DMS153 (cell line): Measurements from ENCODE around the gene SIL1.
"Not testable (repeated sequence)": the region's sequence is repeated elsewhere in the genome, so short reads cannot be mapped to it uniquely, and the experiment has no call there.

ENCODE experiments used
- DNase-seq: peaks from one replicate; lab custom pipeline; 2025; lab: John Stamatoyannopoulos, UW

The SIL1 gene

DNA sequence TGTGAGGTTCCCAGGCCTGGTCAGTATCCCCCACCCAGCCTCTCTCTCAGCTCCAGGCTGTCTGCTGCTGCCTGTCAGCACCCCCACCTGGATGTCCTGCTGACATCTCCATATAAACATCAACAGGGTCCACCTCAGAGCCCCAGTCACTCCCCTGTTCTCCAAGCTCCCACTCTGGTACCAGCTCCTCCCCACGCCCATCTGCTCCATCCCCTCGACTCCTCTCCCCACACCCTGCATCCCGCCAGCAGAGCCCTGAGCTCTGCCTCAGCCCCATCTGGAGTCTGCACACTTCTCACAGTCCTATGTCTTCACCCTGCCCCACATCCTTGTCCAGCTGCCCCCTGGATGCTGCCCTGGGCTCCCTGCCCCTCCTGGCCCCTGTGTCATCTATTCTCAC, 255.3 kb downstream of the SIL1 start:
- DNase-seq = no peak

DNA sequence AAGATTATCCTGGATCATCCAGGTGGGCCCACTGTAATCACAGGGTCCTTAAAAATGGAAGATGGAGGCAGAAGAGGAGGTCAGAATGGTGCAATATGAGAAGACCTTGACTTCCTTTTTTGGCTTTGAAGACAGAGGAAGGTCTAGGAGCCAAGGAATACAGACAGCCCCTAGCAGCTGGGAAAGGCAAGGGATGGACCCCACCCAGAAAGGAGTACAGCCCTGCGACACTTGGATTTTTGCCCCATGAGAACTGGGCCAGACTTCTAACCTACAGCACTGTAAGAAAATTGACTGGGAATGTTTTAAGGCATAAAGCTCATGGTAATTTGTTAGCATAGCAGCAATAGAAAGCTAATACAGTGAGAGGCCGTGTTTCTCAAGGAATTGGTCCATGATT, 256.1 kb downstream of the SIL1 start:
- DNase-seq = no peak

DNA sequence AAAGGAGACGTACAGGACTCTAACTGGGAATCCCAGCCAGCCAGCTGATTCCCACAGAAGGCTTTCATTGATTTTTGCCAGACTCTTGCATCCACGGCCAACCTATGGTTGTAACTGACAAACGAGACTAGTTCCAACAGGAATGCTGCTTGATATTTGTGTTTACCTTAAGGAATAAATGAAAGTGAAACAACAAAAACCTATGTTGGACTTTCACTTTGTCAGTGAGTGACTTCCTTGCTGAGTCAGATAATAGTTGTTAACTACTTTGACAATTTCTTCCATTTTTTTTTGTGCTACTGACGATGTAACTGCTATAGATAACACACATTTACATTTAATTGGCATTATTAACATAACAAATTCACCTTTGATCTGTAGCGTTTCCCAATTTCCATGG, 259.6 kb downstream of the SIL1 start:
- no peak for DNase-seq

DNA sequence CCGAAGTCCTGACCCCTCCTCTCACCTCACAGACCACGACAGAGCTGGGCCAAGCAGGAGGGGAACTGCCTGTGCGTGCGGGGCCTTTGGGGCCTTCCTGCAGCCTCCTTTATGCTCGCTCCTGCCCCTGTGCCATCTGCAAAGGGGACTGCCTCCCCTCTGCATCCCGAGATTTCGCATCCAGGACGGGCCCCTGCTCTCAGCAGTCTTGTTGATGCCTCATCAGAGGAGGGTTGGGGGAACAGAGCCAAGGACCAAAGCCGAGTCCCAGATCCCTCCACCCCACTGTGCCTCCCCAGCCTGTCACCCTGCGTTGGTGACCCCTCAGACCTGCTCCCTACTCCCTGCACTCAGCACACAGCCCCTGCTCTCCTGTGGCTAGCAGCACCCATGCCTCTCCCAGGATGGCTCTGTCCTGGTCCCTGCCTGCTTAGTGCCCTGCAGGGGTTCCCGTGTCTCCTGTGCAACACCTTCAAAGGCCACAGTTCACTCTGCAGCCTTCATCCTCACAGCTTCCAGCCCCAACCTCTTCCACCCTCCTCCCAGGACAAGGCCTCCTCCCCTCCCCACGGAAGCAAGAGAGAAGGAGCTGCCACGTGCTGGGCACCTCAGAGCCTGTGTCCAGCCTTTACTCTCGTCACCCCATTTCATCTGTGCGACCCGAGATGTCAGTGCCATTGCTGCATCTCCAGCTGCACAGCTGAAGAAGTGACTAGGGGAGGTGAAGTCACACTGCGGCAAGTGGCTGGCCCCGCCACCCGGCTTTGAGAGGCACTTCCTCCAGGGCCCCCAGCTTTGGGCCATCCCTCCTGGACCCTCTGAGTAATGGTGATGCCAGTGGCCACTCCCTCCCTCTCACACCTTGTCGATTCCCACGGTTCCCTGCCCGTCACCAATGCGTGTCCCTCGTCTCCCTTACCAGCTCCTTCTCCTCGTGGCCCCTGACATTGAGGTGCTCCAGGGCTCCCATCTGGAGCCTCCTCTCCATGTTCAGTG, 260.5 kb downstream of the SIL1 start:
- DNase-seq = no peak

- DNase-seq = no peak
These were observed 261.2 kb downstream of the SIL1 start for GRCh38 chr5:138936968-138937345.

DNA sequence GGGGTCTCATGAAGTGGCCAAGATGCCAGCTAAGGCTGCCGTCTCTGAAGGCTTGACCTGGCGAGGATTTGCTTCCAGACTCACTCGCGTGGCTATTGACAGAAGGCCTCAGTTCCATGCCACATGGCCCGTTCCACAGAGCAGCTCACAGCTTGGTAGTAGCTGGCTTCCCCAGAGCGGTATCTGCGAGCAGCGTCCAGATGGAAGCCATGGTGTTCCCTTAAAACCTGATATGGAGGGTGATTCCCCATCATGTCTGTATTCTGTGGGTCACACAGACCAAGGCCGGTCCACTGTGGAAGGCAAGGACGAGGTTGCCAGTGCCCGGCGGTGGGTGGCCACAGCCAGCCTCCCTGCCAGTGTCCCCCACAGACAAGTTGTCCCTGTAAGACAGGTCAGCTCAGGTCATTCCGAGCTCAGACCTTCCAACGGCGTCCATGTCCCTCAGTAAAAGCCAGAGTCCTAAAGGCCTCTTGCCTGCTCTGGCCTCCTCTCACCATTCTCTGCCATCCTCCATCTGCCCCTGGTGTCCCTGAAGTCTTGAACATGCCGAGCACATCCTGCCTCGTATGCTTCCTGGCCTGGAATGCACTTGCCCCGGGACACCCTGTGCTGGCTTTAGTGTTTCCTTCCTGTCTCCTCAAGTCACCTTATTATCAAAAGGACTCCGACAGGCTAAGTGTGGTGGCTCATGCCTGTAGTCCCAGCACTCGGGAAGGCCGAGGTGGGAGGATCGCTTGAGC, 261.8 kb downstream of the SIL1 start:
- no peak for DNase-seq

DNA sequence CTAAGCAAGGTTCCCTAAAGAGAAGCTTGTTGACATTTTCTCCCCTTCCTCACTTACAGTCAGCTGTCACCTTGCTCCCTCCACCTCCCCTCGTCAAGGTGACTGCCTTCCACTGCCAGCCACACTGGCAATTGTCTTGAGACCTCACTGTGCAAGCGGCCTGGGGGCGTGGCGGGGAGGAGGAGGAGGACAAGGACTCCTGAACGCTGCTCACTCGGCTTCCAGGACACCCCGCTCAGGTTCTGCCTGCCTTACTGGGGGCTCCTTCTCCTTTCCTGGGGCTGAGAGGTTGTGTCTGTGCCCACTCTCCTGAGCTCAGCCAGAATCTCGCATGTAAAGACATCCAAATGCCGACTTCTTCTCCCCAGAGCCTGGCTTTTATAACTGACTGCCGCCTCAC, 262.7 kb downstream of the SIL1 start:
- DNase-seq = no peak

DNA sequence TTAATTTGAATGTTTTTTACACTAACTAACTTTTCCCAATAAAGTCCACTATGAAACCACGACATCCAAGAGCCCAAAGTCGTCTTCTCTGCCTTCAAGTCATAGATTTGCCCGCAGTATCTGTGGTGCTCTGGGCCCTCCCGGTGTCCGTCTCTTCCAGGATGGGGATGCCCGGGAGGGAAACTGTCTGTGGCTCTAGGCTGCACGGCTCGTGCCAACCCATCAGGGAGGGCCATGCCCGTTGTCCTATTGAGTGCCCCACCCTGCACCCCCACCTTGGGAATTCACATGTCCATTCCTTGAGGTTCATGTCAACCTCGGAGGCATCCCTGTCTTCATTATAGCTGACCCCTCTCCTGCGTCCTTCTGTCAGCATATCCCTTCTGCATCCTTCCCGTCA, 263.2 kb downstream of the SIL1 start:
- no peak for DNase-seq

GRCh38 chr5:138933522-138934290, 264.5 kb downstream of the SIL1 start:
- DNase-seq = no peak

DNA sequence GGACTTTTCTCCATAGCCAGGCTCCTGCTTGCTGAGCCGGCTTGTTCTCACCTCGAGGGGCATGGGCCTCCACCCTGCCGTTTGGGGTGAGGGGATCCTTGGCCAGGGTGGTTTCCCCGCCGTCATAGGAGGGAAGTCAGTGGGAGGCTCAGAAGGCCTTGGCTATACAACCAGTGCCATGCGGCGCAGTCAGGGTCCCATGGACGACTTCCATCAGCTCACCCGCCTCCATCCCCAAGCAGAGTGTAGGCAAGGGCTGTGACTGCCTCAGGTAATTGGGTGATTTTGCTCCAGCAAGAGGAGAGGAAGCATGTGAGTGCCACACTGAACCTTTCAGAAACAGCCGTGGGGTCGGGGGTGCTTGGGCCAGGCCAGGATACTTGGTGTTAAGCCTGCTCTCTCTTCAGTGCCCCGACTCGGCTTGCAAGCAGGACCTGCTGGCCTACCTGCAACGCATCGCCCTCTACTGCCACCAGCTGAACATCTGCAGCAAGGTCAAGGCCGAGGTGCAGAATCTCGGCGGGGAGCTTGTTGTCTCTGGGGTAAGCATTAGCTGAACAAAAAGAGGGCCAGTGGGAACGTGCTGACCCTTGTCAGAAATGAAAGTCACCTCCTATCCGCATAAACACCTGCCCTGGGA, 265.9 kb downstream of the SIL1 start:
- DNase-seq = no peak

DNA sequence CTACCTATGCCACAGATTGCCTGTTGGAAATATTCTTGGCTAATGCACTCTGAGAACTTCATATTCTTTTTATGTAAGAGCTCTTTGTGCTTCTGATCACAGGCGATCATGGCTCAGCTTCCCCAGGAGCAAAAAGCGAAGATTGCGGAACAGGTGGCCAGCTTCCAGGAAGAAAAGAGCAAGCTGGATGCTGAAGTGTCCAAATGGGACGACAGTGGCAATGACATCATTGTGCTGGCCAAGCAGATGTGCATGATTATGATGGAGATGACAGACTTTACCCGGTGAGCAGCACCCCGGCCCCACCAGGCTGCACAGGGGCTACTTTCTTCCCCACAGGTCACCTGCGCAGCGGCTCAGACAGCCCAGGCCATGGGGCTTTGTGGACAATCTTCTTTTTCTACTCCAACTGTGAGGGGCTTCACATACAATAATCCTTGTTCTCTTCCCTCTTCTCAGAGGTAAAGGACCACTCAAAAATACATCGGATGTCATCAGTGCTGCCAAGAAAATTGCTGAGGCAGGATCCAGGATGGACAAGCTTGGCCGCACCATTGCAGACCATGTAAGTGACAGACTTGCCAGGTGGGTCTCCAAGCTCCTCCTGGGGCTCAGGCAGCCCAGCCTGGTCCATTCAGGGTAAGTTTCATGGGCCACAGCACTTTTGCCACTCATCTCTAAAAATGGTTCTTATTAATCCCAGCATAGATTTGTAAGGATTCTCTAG, 267.6 kb downstream of the SIL1 start:
- DNase-seq = no peak

DNA sequence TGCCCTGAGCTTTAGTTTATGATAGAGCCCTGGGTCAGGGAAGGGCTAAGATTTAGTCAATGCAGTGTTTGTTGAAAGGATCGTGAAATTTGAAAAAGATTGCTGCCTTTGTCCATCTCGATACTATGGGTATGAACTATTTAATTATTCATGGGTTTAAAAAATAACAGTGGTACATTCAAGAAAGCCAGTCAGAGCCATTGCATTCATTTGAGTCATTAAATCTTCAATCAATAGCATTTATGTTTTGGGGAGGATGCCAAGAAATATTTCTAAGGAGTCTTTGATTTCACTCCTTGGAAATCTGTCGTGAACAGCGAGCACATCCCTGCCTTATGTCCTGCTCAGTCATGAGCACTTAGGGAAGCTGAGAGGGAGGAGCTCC, 268.6 kb downstream of the SIL1 start:
- no peak for DNase-seq

GRCh38 chr5:138927979-138928378, 270.2 kb downstream of the SIL1 start:
- DNase-seq = no peak

- DNase-seq = no peak
These were observed 270.6 kb downstream of the SIL1 start for GRCh38 chr5:138927544-138927943.

- DNase-seq = no peak
These were observed 271.3 kb downstream of the SIL1 start for GRCh38 chr5:138926688-138927448.

- no peak for DNase-seq
These were observed 271.9 kb downstream of the SIL1 start for GRCh38 chr5:138926257-138926656.

DNA sequence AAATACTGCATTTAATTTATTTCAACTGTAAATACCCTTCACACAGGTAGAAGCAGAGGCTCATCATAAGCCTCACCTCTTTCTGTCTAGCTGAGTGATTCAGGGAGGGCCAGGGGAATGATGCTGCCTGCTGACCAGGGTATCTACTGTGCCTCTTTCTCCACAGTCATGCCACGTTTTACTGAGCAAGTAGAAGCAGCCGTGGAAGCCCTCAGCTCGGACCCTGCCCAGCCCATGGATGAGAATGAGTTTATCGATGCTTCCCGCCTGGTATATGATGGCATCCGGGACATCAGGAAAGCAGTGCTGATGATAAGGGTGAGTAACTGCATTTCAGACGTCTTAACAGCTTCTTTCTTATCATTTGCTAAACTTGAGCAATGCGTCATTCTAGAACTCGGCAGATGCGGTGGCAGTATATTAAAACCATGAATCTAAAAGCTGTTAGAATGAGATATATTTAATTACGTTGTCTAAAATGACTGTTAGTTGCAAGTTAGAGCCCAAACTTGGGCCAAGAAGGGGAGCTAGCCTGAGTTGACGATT, 273.0 kb downstream of the SIL1 start:
- no peak for DNase-seq

DNA sequence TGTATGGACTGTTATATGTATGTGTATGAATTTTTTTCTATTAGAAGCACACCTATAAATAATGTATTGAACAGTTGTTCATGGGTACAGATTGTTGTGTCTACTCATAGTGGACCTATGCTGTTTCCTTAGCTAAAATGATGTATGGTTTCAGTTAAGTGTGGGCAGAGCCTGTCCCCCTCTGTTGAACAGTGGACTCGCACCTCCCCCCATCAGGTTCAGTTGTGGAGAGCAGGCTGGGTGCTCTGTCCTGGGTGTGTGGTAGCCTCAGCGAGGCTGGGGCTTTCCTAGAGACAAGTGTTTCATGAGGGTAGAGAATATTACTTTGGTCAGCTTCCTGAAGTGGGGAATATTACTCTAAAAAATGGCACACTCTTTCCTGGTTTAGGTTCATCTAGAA, 275.7 kb downstream of the SIL1 start:
- no peak for DNase-seq

DNA sequence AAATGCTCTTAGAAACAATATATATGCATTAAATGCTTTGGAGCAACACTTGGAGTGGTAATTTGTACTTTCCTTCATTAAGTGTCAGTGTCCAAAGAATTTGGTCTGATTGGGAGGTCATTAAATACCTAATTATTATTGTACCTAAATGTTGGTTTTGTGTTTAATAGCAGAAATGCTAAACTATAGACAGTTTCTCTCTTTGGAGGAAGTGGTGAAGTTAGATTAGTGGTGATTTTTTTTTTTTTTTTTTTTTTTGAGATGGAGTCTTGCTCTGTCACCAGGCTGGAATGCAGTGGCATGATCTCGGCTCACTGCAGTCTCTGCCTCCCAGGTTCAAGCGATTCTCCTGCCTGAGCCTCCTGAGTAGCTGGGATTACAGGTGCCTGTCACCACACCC, 276.8 kb downstream of the SIL1 start:
- DNase-seq = not testable (repeated sequence)

- no peak for DNase-seq
These were observed 278.0 kb downstream of the SIL1 start for GRCh38 chr5:138920181-138920580.
